ENCODE results near the gene IRF9.

Gene IRF9

DNA sequence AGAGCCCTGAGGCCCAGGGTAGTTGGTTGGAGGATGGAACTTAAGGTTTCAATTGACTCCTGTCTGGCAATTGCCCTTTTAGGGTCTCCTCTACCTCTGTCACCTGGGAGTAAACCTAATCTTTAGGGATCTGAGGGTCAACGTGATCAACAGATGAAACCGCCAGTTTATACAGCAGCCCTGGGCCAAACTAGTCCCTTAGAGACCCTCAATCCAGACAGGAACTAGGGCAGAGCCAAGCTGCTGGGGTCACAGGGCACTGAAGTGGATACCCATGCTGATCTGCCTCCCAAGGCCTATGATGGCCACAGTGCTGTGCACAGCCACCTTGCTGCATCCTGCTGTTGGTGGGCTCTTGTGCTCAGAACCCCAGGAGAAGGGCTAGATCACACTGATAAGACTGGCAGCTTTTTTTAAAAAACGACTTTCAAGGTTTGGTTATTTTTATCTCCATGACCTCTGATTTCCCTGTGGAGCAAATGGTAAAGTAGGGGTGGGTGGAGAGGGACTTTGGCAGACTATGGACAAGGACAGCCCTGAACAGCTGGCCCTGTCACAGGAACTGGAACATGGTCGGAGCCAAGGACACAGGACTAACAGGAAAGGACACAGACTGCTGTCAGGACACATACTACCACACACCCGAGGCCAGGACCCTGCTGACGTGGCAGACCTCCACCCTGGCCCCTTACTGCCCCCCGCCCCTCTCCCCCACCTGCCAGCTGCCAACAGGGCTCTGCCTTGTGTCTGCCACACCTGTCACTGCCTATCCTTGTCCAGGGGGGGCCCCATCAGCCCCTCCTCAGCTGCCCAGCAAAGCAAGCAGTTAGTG, 30.1 kb upstream of the IRF9 start:
- CTCF ChIA-PET = interaction anchor here (1.1 to 9.1 kb wide), 2 partner anchors 14 to 23 kb away, joined by 3 to 58 read pairs; partner anchors contain the start of genes DCAF11 and NRL
- POLR2A ChIA-PET = interaction anchor here (0.6 to 1.5 kb wide), 2 partner anchors 16 to 129 kb away, joined by 3 to 5 read pairs; partner anchors contain the start of genes DCAF11 and NRL

DNA sequence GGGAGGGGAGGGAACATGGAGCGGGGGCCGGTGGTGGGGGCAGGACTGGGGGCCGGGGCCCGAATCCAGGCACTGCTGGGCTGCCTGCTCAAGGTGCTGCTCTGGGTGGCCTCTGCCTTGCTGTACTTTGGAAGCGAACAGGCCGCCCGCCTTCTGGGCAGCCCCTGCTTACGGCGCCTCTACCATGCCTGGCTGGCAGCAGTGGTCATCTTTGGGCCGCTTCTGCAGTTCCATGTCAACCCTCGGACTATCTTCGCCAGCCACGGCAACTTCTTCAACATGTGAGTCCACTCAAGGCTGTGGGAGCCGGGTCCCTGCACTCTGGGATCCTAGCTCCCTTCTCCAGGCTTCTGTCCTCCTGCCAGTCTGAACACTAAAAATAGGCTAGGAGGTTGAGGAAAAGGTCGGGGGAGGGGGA, 29.5 kb upstream of the IRF9 start:
- ChIA-PET POLR2A (interaction anchor here (0.6 kb wide), 1 partner anchor 130 kb away, joined by 5 read pairs; no protein-coding TSS in a partner anchor), CTCF (interaction anchor here (1.1 to 9.1 kb wide), 2 partner anchors 14 to 23 kb away, joined by 3 to 58 read pairs; partner anchors contain the start of genes DCAF11 and NRL)
- DNase-seq (ENCODE audit: extremely low spot score) = no peak
- TF ChIP-seq CTCF (IDR thresholded peaks at IDR 0.05; ENCODE audit: control extremely low read depth, extremely low read depth, low read depth, missing control alignments) = no peak

More for the DNA sequence above, 30.1 kb upstream of the IRF9 start:
- TF ChIP-seq CTCF (IDR thresholded peaks at IDR 0.05; ENCODE audit: control extremely low read depth, extremely low read depth, low read depth, missing control alignments) = no peak
- no peak for DNase-seq (ENCODE audit: extremely low spot score)

GRCh38 chr14:24132061-24132685, 28.9 kb upstream of the IRF9 start:
- CTCF ChIA-PET = interaction anchor here (1.0 to 9.1 kb wide), 3 partner anchors 15 to 28 kb away, joined by 3 to 58 read pairs (median 3); partner anchors contain the start of genes DCAF11 and NRL

DNA sequence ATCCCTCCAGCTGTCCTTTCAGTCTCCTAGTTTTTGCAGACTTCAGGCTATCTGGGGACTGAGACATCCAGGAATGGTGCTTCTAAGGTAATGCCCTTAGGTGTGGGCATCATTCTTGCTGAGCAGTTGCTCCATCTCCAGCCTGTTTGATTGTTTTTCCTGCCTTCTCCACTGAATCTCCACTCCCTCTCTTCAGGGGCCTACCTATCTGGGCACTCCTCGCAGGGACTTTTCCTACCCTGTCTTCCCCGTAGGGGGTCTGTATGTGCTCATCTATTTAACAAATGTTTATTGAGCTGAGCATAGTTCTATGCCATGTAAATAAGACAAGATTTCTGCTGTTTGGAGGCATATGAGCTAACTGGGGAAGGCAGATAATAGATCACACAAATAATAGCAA, 28.1 kb upstream of the IRF9 start:
- POLR2A ChIA-PET = interaction anchor here (1.0 kb wide), 1 partner anchor 18 kb away, joined by 3 read pairs; the partner anchor contains the start of genes DCAF11 and NRL

More at GRCh38 chr14:24132061-24132685, 28.9 kb upstream of the IRF9 start:
- no peak for DNase-seq (ENCODE audit: extremely low spot score)
- POLR2A ChIA-PET = interaction anchor here (0.6 kb wide), 1 partner anchor 73 kb away, joined by 3 read pairs; the partner anchor contains the start of gene TSSK4
- TF ChIP-seq CTCF (IDR thresholded peaks at IDR 0.05; ENCODE audit: control extremely low read depth, extremely low read depth, low read depth, missing control alignments) = no peak

GRCh38 chr14:24133735-24134134, 27.3 kb upstream of the IRF9 start:
- ChIA-PET CTCF (interaction anchor here (0.9 to 9.1 kb wide), 5 partner anchors 9 to 36 kb away, joined by 3 to 58 read pairs (median 6); partner anchors contain the start of genes DCAF11, IRF9 and NRL), POLR2A (interaction anchor here (1.0 kb wide), 1 partner anchor 19 kb away, joined by 3 read pairs; the partner anchor contains the start of genes DCAF11 and NRL)
- no peak for DNase-seq (ENCODE audit: extremely low spot score)
- TF ChIP-seq CTCF (IDR thresholded peaks at IDR 0.05; ENCODE audit: control extremely low read depth, extremely low read depth, low read depth, missing control alignments) = no peak

More for the DNA sequence above, 28.1 kb upstream of the IRF9 start:
- TF ChIP-seq CTCF (IDR thresholded peaks at IDR 0.05; ENCODE audit: control extremely low read depth, extremely low read depth, low read depth, missing control alignments) = no peak
- CTCF ChIA-PET = interaction anchor here (0.9 to 9.1 kb wide), 7 partner anchors 9 to 109 kb away, joined by 3 to 58 read pairs (median 4); partner anchors contain the start of genes DCAF11, IRF9, NRL and TINF2
- DNase-seq (ENCODE audit: extremely low spot score) = no peak

DNA sequence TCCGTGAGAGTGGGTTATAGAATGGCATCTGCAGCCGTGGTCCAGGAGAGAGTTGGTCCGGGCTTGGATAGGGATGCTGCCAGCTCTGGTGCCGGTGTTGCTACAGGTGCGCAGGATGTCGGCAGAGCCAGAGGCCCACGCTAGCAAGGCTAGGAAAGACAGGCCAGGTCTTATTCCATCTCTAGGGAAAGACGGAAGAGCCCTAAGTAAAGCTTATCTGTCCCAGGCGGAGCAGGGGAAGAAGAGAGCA, 25.6 kb upstream of the IRF9 start:
- DNase-seq (ENCODE audit: extremely low spot score) = no peak
- ChIA-PET POLR2A (interaction anchor here (1.0 to 2.4 kb wide), 10 partner anchors 9 to 107 kb away, joined by 3 to 28 read pairs (median 4); partner anchors contain the start of genes CHMP4A, DCAF11, IRF9 and NRL), CTCF (interaction anchor here (1.2 to 4.9 kb wide), 8 partner anchors 9 to 27 kb away, joined by 3 to 37 read pairs (median 6); partner anchors contain the start of genes DCAF11, IRF9, NRL and PSME2)
- no peak for TF ChIP-seq CTCF (IDR thresholded peaks at IDR 0.05; ENCODE audit: control extremely low read depth, extremely low read depth, low read depth, missing control alignments)

Measured in GM10248 (cell line).